Neuronal stem cell (in vitro differentiated cells): ENCODE measurements around the gene PRPF38B.

Experiments used
- DNase-seq: peaks from one replicate; pipeline ENCODE4 v3.0.0-alpha.2; 2013; ENCODE audit warnings: low spot score
- H2AFZ ChIP-seq: one replicate; pipeline ENCODE4 v1.6.1; 2013; ENCODE audit warnings: mild to moderate bottlenecking, low read length, inconsistent platforms
- H2AK5ac ChIP-seq: 2 replicates; pipeline ENCODE4 v1.6.1; 2013; ENCODE audit warnings: low read depth, mild to moderate bottlenecking, inconsistent platforms, low read length, moderate library complexity, mixed read lengths
- H2BK120ac ChIP-seq: 2 replicates; pipeline ENCODE4 v1.6.1; 2013; ENCODE audit warnings: low read depth, mild to moderate bottlenecking, inconsistent platforms, low read length, moderate library complexity, mixed read lengths
- H2BK12ac ChIP-seq: one replicate; pipeline ENCODE4 v1.6.1; 2013; ENCODE audit warnings: low read length, inconsistent platforms
- H2BK15ac ChIP-seq: 2 replicates; pipeline ENCODE4 v1.6.1; 2013; ENCODE audit warnings: mild to moderate bottlenecking, low read length, inconsistent platforms, mixed read lengths
- H2BK5ac ChIP-seq: one replicate; pipeline ENCODE4 v1.6.1; 2013; ENCODE audit warnings: inconsistent platforms, mild to moderate bottlenecking, low read length, moderate library complexity
- H3K14ac ChIP-seq: one replicate; pipeline ENCODE4 v1.6.1; 2013; ENCODE audit warnings: low read length, inconsistent platforms
- H3K18ac ChIP-seq: 2 replicates; pipeline ENCODE4 v1.6.1; 2013; ENCODE audit warnings: low read length, inconsistent platforms
- H3K23ac ChIP-seq: 2 replicates; pipeline ENCODE4 v1.6.1; 2013; ENCODE audit warnings: low read depth, mild to moderate bottlenecking, mixed read lengths, low read length, inconsistent platforms; ENCODE audit not compliant: poor library complexity
- H3K27ac ChIP-seq: replicated peaks from 3 replicates; pipeline ENCODE4 v1.5.1; 2013; ENCODE audit warnings: low read length, inconsistent platforms
- H3K27me3 ChIP-seq, 3 experiments: 2 replicates each; pipeline ENCODE4 v1.6.1; 2013; ENCODE audit warnings: low read length in 3 of 3, mild to moderate bottlenecking in 2 of 3, inconsistent platforms in 1 of 3, low read depth in 1 of 3, mixed read lengths in 1 of 3, moderate library complexity in 1 of 3; ENCODE audit not compliant: control insufficient read depth in 3 of 3, insufficient read depth in 3 of 3
- H3K36me3 ChIP-seq, 2 donors: replicated peaks in 1 of 2; 2 replicates each; pipeline ENCODE4 v1.6.1; 2013; ENCODE audit warnings: low read length in 2 of 2; ENCODE audit not compliant: control insufficient read depth in 2 of 2, insufficient read depth in 2 of 2
- H3K4ac ChIP-seq: 2 replicates; pipeline ENCODE4 v1.6.1; 2013; ENCODE audit warnings: inconsistent platforms, mild to moderate bottlenecking, low read length, moderate library complexity
- H3K4me1 ChIP-seq, 2 donors: 1 replicate in 1 of 2; 2 replicates in 1 of 2; pipeline ENCODE4 v1.6.1; 2013; ENCODE audit warnings: low read length in 2 of 2, low read depth in 1 of 2; ENCODE audit not compliant: control insufficient read depth in 2 of 2, insufficient read depth in 1 of 2
- H3K4me2 ChIP-seq: one replicate; pipeline ENCODE4 v1.6.1; 2013; ENCODE audit warnings: mild to moderate bottlenecking, low read length, inconsistent platforms; ENCODE audit not compliant: insufficient read depth, poor library complexity, severe bottlenecking
- H3K4me3 ChIP-seq, 2 donors: 2 replicates each; pipeline ENCODE4 v1.5.1; 2013; ENCODE audit warnings: low read length in 2 of 2, mild to moderate bottlenecking in 2 of 2, inconsistent platforms in 1 of 2, moderate library complexity in 1 of 2
- H3K79me1 ChIP-seq: one replicate; pipeline ENCODE4 v1.6.1; 2013; ENCODE audit warnings: low read depth, mild to moderate bottlenecking, inconsistent platforms, low read length, moderate library complexity
- H3K9ac ChIP-seq: one replicate; pipeline ENCODE4 v1.6.1; 2013; ENCODE audit warnings: mild to moderate bottlenecking, low read depth, low read length, inconsistent platforms; ENCODE audit not compliant: poor library complexity
- H3K9me3 ChIP-seq, 2 donors: replicated peaks in 1 of 2; 2 replicates each; pipeline versions ENCODE3 to v1.6.1; 2013; ENCODE audit warnings: low read length in 2 of 2, mild to moderate bottlenecking in 2 of 2, inconsistent platforms in 1 of 2, low read depth in 1 of 2, mixed read lengths in 1 of 2, moderate library complexity in 1 of 2; ENCODE audit not compliant: control insufficient read depth in 2 of 2, insufficient read depth in 1 of 2
- H4K8ac ChIP-seq: one replicate; pipeline ENCODE4 v1.6.1; 2013; ENCODE audit warnings: low read depth, mild to moderate bottlenecking, inconsistent platforms, low read length, moderate library complexity
- H4K91ac ChIP-seq: one replicate; pipeline ENCODE4 v1.6.1; 2013; ENCODE audit warnings: low read length, low read depth, mild to moderate bottlenecking, inconsistent platforms; ENCODE audit not compliant: poor library complexity
- WGBS, 2 donors: extraction: QIAGEN DNeasy Blood & Tissue Kit; methylation state at CpG; one replicate each; pipeline ENCODE4 v1.1.7; 2013; ENCODE audit warnings: missing lambda C conversion rate in 2 of 2, mixed read lengths in 1 of 2; ENCODE audit not compliant: insufficient read length in 2 of 2, insufficient replicate concordance in 1 of 2; ENCODE audit errors: extremely low coverage in 2 of 2; 5-methylcytosine and 5-hydroxymethylcytosine counted together

PRPF38B gene

GRCh38 chr1:108715932-108716331, 23.8 kb downstream of the PRPF38B start:
- H2BK120ac ChIP-seq, result no peak overlapping the region
- no peak for DNase-seq
- H2AK5ac ChIP-seq, result no peak overlapping the region
- no peaks in the 10 kb centered on the region for H3K36me3 ChIP-seq
- no peaks in the 10 kb centered on the region for H3K27me3 ChIP-seq
- H3K4me3 ChIP-seq, result peak overlapping the region in 1 of 2 donors; percentile 24
- H3K4me2 ChIP-seq, result no peak overlapping the region
- peak overlapping the region; percentile 89 for H2AFZ ChIP-seq
- no peak overlapping the region for H3K27ac ChIP-seq
- H3K4me1 ChIP-seq, result peaks cover 3 to 23% of the 10 kb centered on the region in 2 donors
- H2BK12ac ChIP-seq, result no peak overlapping the region
- H3K9ac ChIP-seq, result no peak overlapping the region
- no peak overlapping the region for H4K8ac ChIP-seq
- no peak overlapping the region for H2BK15ac ChIP-seq
- no CpG with 5 or more reads among the region's 5 CpGs for WGBS, 2 donors
- no peak overlapping the region for H4K91ac ChIP-seq
- H3K14ac ChIP-seq, result no peak overlapping the region
- no peaks in the 10 kb centered on the region for H3K79me1 ChIP-seq
- no peaks in the 10 kb centered on the region for H3K9me3 ChIP-seq
- H2BK5ac ChIP-seq, result no peak overlapping the region
- no peak overlapping the region for H3K4ac ChIP-seq
- H3K23ac ChIP-seq, result no peak overlapping the region
- H3K18ac ChIP-seq, result no peak overlapping the region

- H3K9me3 ChIP-seq, result no peaks in the 10 kb centered on the region
- no peak overlapping the region for H2BK5ac ChIP-seq
- H2BK120ac ChIP-seq, result no peak overlapping the region
- no peak overlapping the region for H3K23ac ChIP-seq
- no peak overlapping the region for H4K8ac ChIP-seq
- H2AFZ ChIP-seq, result peak overlapping the region; percentile 89
- H3K4me2 ChIP-seq, result no peak overlapping the region
- no peak for DNase-seq
- H3K4me1 ChIP-seq, result peaks cover 3 to 23% of the 10 kb centered on the region in 2 donors
- no CpG with 5 or more reads among the region's 2 CpGs for WGBS, 2 donors
- H3K4me3 ChIP-seq, result no peak overlapping the region
- H3K4ac ChIP-seq, result no peak overlapping the region
- H2AK5ac ChIP-seq, result no peak overlapping the region
- H3K14ac ChIP-seq, result no peak overlapping the region
- H3K27me3 ChIP-seq, result no peaks in the 10 kb centered on the region
- H3K18ac ChIP-seq, result no peak overlapping the region
- H3K9ac ChIP-seq, result no peak overlapping the region
- H2BK12ac ChIP-seq, result no peak overlapping the region
- no peak overlapping the region for H3K27ac ChIP-seq
- H2BK15ac ChIP-seq, result no peak overlapping the region
- H4K91ac ChIP-seq, result no peak overlapping the region
- no peaks in the 10 kb centered on the region for H3K79me1 ChIP-seq
- H3K36me3 ChIP-seq, result no peaks in the 10 kb centered on the region
These were observed 24.5 kb downstream of the PRPF38B start for GRCh38 chr1:108716437-108717230.

GRCh38 chr1:108717774-108718316, 25.7 kb downstream of the PRPF38B start:
- Histone ChIP-seq H2BK12ac (no peak overlapping the region), H3K23ac (no peak overlapping the region), H2AK5ac (no peak overlapping the region), H3K27ac (no peak overlapping the region), H3K4me2 (no peak overlapping the region), H3K9ac (no peak overlapping the region), H3K9me3 (no peaks in the 10 kb centered on the region), H3K18ac (no peak overlapping the region), H3K79me1 (no peaks in the 10 kb centered on the region), H3K4me1 (peaks cover 3 to 20% of the 10 kb centered on the region in 2 donors), H3K36me3 (no peaks in the 10 kb centered on the region), H3K14ac (no peak overlapping the region), H3K4me3 (no peak overlapping the region), H2BK120ac (no peak overlapping the region), H2AFZ (no peak overlapping the region), H3K27me3 (no peaks in the 10 kb centered on the region), H4K91ac (no peak overlapping the region), H2BK5ac (no peak overlapping the region), H2BK15ac (no peak overlapping the region), H3K4ac (no peak overlapping the region), H4K8ac (no peak overlapping the region)
- WGBS, 2 donors, result no CpG with 5 or more reads among the region's 9 CpGs
- DNase-seq, result no peak

GRCh38 chr1:108718927-108719655, 27.0 kb downstream of the PRPF38B start:
- WGBS, 2 donors, result no CpG with 5 or more reads among the region's 6 CpGs

More at GRCh38 chr1:108718927-108719655, 27.0 kb downstream of the PRPF38B start:
- H4K8ac ChIP-seq, result no peak overlapping the region
- H4K91ac ChIP-seq, result no peak overlapping the region
- no peak overlapping the region for H3K14ac ChIP-seq
- no peak overlapping the region for H3K4ac ChIP-seq
- H2AFZ ChIP-seq, result peak overlapping the region; percentile 10
- no peaks in the 10 kb centered on the region for H3K79me1 ChIP-seq
- H3K4me3 ChIP-seq, result peak overlapping the region in 1 of 2 donors; percentile 20
- no peak overlapping the region for H3K23ac ChIP-seq
- H3K36me3 ChIP-seq, result no peaks in the 10 kb centered on the region
- no peaks in the 10 kb centered on the region for H3K9me3 ChIP-seq
- no peak overlapping the region for H3K4me2 ChIP-seq
- no peaks in the 10 kb centered on the region for H3K27me3 ChIP-seq
- peaks cover 3 to 20% of the 10 kb centered on the region in 2 donors for H3K4me1 ChIP-seq
- no peak overlapping the region for H2AK5ac ChIP-seq
- H2BK12ac ChIP-seq, result no peak overlapping the region
- no peak overlapping the region for H3K9ac ChIP-seq
- DNase-seq, result no peak
- H2BK5ac ChIP-seq, result no peak overlapping the region
- H2BK120ac ChIP-seq, result no peak overlapping the region
- H2BK15ac ChIP-seq, result no peak overlapping the region
- H3K18ac ChIP-seq, result no peak overlapping the region
- H3K27ac ChIP-seq, result no peak overlapping the region
